A549 (cell line): ENCODE data around the gene TMEM238L. TPM values are rescaled to one million over a fixed set of nuclear protein-coding genes. Genes with fewer than 3 reads are reported as not detected.
A peak's percentile ranks its signal among the peaks of the same experiment; 100 is the strongest.

ENCODE experiments used
- ATAC-seq, 2 experiments: fragments of 200-7000 bp in 1 of 2; fragments of >200 bp in 1 of 2; cut with Nextera tagmentation in 1 of 2; cut with Tn5 transposase in 1 of 2; 3 replicates each; pipeline versions ENCODE4 v1.8.0 to v1.9.1; 2018 to 2020; ENCODE audit warnings: mild to moderate bottlenecking in 1 of 2, moderate library complexity in 1 of 2
- CTCF ChIA-PET: fragments of 300-600 bp; sonication (Branson Sonifier 250); formaldehyde crosslinking; extraction: SDS; loops from one replicate; lab custom pipeline; 2021; ENCODE audit warnings: antibody characterized with exemption, inconsistent platforms; lab: Yijun Ruan, JAX
- POLR2A ChIA-PET: fragments of 350-600 bp; formaldehyde crosslinking; extraction: SDS; loops from one replicate; lab custom pipeline; 2021; ENCODE audit warnings: antibody characterized with exemption, inconsistent platforms; lab: Yijun Ruan, JAX
- DNase-seq, 2 experiments: peaks; one replicate each; pipeline versions ENCODE4 v3.0.0 to v3.0.0-alpha.2; 2011 to 2016; ENCODE audit warnings: low read depth in 1 of 2, low spot score in 1 of 2
- FAIRE-seq: peaks from 2 replicates; lab custom pipeline; 2011; peaks lifted over from hg19 to GRCh38; lab: Jason Lieb, UNC
- H3K27ac ChIP-seq, 2 experiments: fragments of >200 bp; sonication (Bioruptor Twin); formaldehyde crosslinking; 3 replicates each; pipeline ENCODE4 v1.5.1; 2016 to 2017
- H3K4me1 ChIP-seq: fragments of >200 bp; sonication (Bioruptor Twin); formaldehyde crosslinking; 3 replicates; pipeline ENCODE4 v1.6.1; 2016
- H3K4me2 ChIP-seq: fragments of >200 bp; sonication (Bioruptor Twin); formaldehyde crosslinking; 3 replicates; pipeline ENCODE4 v1.6.1; 2016
- H3K4me3 ChIP-seq: fragments of >200 bp; sonication (Bioruptor Twin); formaldehyde crosslinking; 3 replicates; pipeline ENCODE4 v1.5.1; 2016
- H3K9me3 ChIP-seq: fragments of >200 bp; sonication (Bioruptor Twin); formaldehyde crosslinking; 3 replicates; pipeline ENCODE4 v1.6.1; 2016
- CBX2 ChIP-seq: fragments of 200-600 bp; sonication (generic); IDR thresholded peaks from 2 replicates; pipeline ENCODE4 v1.6.1; 2016; ENCODE audit warnings: low read depth, mild to moderate bottlenecking, borderline replicate concordance
- CEBPB ChIP-seq, 2 experiments: fragments of >200 bp in 1 of 2; sonication (Bioruptor Twin) in 1 of 2; formaldehyde crosslinking in 1 of 2; IDR thresholded peaks; 2 replicates each; pipeline ENCODE4 v1.6.1; 2012 to 2016
- CHD2 ChIP-seq: fragments of 150-350 bp; IDR thresholded peaks from 2 replicates; pipeline ENCODE4 v1.6.1; 2014; ENCODE audit warnings: low read length; ENCODE audit not compliant: partially characterized antibody
- EHF ChIP-seq: fragments of 250-450 bp; sonication (Bioruptor Pico); IDR thresholded peaks from 2 replicates; pipeline ENCODE4 v1.5.0; 2020; ENCODE audit warnings: mild to moderate bottlenecking
- FOSB ChIP-seq: fragments of 250-450 bp; sonication (Bioruptor Pico); IDR thresholded peaks from 2 replicates; pipeline ENCODE4 v1.5.0; 2020; ENCODE audit warnings: mild to moderate bottlenecking, moderate library complexity
- HEYL ChIP-seq: fragments of 250-450 bp; sonication (Bioruptor Pico); IDR thresholded peaks from 2 replicates; pipeline ENCODE4 v1.8.0; 2021; ENCODE audit warnings: mild to moderate bottlenecking, moderate library complexity
- HOXB13 ChIP-seq: fragments of 250-450 bp; sonication (Bioruptor Pico); IDR thresholded peaks from 2 replicates; pipeline ENCODE4 v1.5.0; 2020; ENCODE audit warnings: low read depth, mild to moderate bottlenecking, moderate library complexity
- HOXB5 ChIP-seq: fragments of 250-450 bp; sonication (Bioruptor Pico); IDR thresholded peaks from 2 replicates; pipeline ENCODE4 v1.5.0; 2020; ENCODE audit warnings: mild to moderate bottlenecking, moderate library complexity
- JUN ChIP-seq, 2 experiments: fragments of >200 bp; sonication (Bioruptor Twin); formaldehyde crosslinking; IDR thresholded peaks; 2 replicates in 1 of 2; 3 replicates in 1 of 2; pipeline ENCODE4 v1.6.1; 2016 to 2017
- JUNB ChIP-seq: fragments of >200 bp; sonication (Bioruptor Twin); formaldehyde crosslinking; IDR thresholded peaks from 2 replicates; pipeline ENCODE4 v1.6.1; 2016
- KDM1A ChIP-seq: fragments of 200-600 bp; sonication (generic); IDR thresholded peaks from 2 replicates; pipeline ENCODE4 v1.6.1; 2016; ENCODE audit warnings: low read depth, mild to moderate bottlenecking
- KDM5A ChIP-seq: fragments of 200-600 bp; sonication (generic); IDR thresholded peaks from 2 replicates; pipeline ENCODE4 v1.6.1; 2016; ENCODE audit warnings: antibody characterized with exemption, mild to moderate bottlenecking
- MAFK ChIP-seq: fragments of 450-650 bp; IDR thresholded peaks from 2 replicates; pipeline ENCODE4 v1.6.1; 2014; ENCODE audit not compliant: partially characterized antibody
- MAX ChIP-seq: IDR thresholded peaks from 2 replicates; pipeline ENCODE4 v1.6.1; 2012
- MYC ChIP-seq: IDR thresholded peaks from 2 replicates; pipeline ENCODE4 v1.6.1; 2012; ENCODE audit warnings: mild to moderate bottlenecking, inconsistent platforms, low read length, improper control_type of control experiment, borderline replicate concordance
- POLR2A ChIP-seq: IDR thresholded peaks from 2 replicates; pipeline ENCODE4 v1.6.1; 2012; ENCODE audit warnings: mild to moderate bottlenecking, low read length
- RNF2 ChIP-seq: fragments of 200-600 bp; sonication (generic); IDR thresholded peaks from 2 replicates; pipeline ENCODE4 v1.6.1; 2016; ENCODE audit warnings: low read depth, mild to moderate bottlenecking, antibody characterized with exemption, moderate library complexity, borderline replicate concordance
- SREBF2 ChIP-seq: fragments of 450-650 bp; IDR thresholded peaks from 2 replicates; pipeline ENCODE4 v1.6.1; 2014; ENCODE audit warnings: mild to moderate bottlenecking, moderate library complexity
- TFCP2L1 ChIP-seq: fragments of 250-450 bp; sonication (Bioruptor Pico); IDR thresholded peaks from 2 replicates; pipeline ENCODE4 v1.5.0; 2021; ENCODE audit warnings: mild to moderate bottlenecking
- ZFP36 ChIP-seq: fragments of 450-650 bp; IDR thresholded peaks from 2 replicates; pipeline ENCODE4 v1.6.1; 2014; ENCODE audit warnings: borderline replicate concordance; ENCODE audit not compliant: partially characterized antibody
- ZSCAN20 ChIP-seq: fragments of 250-450 bp; sonication (Bioruptor Pico); IDR thresholded peaks from 2 replicates; pipeline ENCODE4 v1.8.0; 2022; ENCODE audit warnings: mild to moderate bottlenecking, moderate library complexity
- WGBS: methylation state at CpG from one replicate; pipeline ENCODE4 v1.1.6; 2017; ENCODE audit errors: missing lambda C conversion rate; 5-methylcytosine and 5-hydroxymethylcytosine counted together
- polyA plus RNA-seq, 4 experiments: library from polyadenylated mRNA; depleted of rRNA in 3 of 4; stranded (reverse); fragments of >200 nt; fragmentation: RNase III in 1 of 4; extraction: RNeasy Plus Mini Kit Qiagen cat#74134 plus additional on column Dnase treatment in 1 of 4; gene quantifications; 2 replicates in 3 of 4; 3 replicates in 1 of 4; pipeline ENCODE4 v1.2.3, GENCODE V29; 2011 to 2017
- TF ChIP-seq, protein P1 (sequence below): fragments of >200 bp; sonication (Bioruptor Twin); formaldehyde crosslinking; IDR thresholded peaks from 2 replicates; pipeline ENCODE4 v1.6.1; 2016
- TF ChIP-seq, protein P2 (sequence below): fragments of 250-450 bp; sonication (Bioruptor Pico); IDR thresholded peaks from 2 replicates; pipeline ENCODE4 v1.5.0; 2020; ENCODE audit warnings: low read depth, mild to moderate bottlenecking, moderate library complexity

TMEM238L gene
- polyA plus RNA-seq, 2 of the 4 experiments (the other 2 are of a cell fraction) = not detected

- WGBS = 57% methylated on average over 1 of the region's 1 CpG
- ATAC-seq (no peak), DNase-seq (no peak), FAIRE-seq (no peak)
- Histone ChIP-seq H3K27ac (no peak overlapping the region), H3K9me3 (no peaks in the 10 kb centered on the region), H3K4me3 (no peak overlapping the region), H3K4me2 (no peak overlapping the region), H3K4me1 (no peaks in the 10 kb centered on the region)
- no peak for TF ChIP-seq FOSB (CRISPR knock-in tag)
- no peak for TF ChIP-seq CEBPB (IDR thresholded peaks at IDR 0.05)
- no peak for TF ChIP-seq SREBF2
- no peak for TF ChIP-seq TFCP2L1
- TF ChIP-seq ZSCAN20 = no peak
- TF ChIP-seq, protein P1, sequence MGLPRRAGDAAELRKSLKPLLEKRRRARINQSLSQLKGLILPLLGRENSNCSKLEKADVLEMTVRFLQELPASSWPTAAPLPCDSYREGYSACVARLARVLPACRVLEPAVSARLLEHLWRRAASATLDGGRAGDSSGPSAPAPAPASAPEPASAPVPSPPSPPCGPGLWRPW = no peak
- no peak for TF ChIP-seq HEYL (CRISPR knock-in tag)
- TF ChIP-seq HOXB5 = no peak
- TF ChIP-seq ZFP36 = no peak
- no peak for TF ChIP-seq MAX
- TF ChIP-seq, protein P2, sequence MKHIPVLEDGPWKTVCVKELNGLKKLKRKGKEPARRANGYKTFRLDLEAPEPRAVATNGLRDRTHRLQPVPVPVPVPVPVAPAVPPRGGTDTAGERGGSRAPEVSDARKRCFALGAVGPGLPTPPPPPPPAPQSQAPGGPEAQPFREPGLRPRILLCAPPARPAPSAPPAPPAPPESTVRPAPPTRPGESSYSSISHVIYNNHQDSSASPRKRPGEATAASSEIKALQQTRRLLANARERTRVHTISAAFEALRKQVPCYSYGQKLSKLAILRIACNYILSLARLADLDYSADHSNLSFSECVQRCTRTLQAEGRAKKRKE (CRISPR knock-in tag) = no peak
- TF ChIP-seq KDM1A = no peak
- no peak for TF ChIP-seq CHD2
- TF ChIP-seq KDM5A = no peak
- TF ChIP-seq JUNB = no peak
- ChIA-PET CTCF (interaction anchor here (0.7 kb wide), 2 partner anchors 15 to 35 kb away, joined by 3 read pairs; no protein-coding TSS in a partner anchor), POLR2A (no interaction called here)
These were observed 47.7 kb downstream of the TMEM238L start for GRCh38 chr17:10756185-10756584.

DNA sequence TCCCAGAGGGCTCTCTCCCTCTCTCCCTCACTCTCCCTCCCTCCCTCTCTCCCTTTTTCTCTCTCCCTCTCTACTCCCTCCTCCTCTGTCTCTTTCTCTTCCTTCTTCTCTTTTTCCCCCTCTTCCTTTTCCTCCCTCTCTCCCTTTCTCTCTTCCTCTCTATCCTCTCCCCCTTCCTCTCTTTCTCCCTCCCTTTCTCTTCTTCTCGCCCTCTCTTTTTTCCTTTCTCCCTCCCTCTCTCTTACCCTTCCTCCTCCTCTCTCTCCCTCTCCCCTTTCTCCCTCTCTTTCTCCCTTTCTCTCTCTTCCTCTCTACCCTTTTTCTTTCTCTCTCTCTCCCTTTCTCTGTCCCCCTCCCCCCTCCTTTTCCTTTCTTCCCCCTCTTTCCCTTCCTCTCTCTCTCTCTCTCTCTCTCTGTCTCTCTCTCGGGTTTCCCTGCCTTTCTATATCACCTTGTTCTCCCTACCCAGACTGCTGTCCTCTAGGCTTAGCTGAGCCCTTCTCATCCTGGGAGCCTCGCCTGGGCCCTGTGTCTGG, 48.2 kb downstream of the TMEM238L start:
- TF ChIP-seq POLR2A (no peak), MAFK (no peak), RNF2 (no peak), CHD2 (no peak), FOSB (CRISPR knock-in tag) (no peak), HOXB13 (CRISPR knock-in tag) (no peak)
- Histone ChIP-seq H3K4me3 (no peak overlapping the region), H3K4me1 (no peaks in the 10 kb centered on the region), H3K4me2 (no peak overlapping the region), H3K27ac (peak overlapping the region in 1 of 2 experiments; percentile 26; a peak in 1 of 6 replicates), H3K9me3 (no peaks in the 10 kb centered on the region)
- WGBS = 42% methylated on average over 3 of the region's 3 CpGs
- ChIA-PET POLR2A (no interaction called here), CTCF (interaction anchor here (0.7 to 3.2 kb wide), 4 partner anchors 14 to 89 kb away, joined by 3 to 24 read pairs (median 3); no protein-coding TSS in a partner anchor)
- DNase-seq (no peak), FAIRE-seq (no peak), ATAC-seq (no peak; a peak in 1 of 6 replicates)

- ChIA-PET POLR2A (no interaction called here), CTCF (interaction anchor here (0.7 to 3.2 kb wide), 7 partner anchors 12 to 122 kb away, joined by 3 to 24 read pairs (median 3); no protein-coding TSS in a partner anchor)
- H3K27ac ChIP-seq = peak overlapping the region in 1 of 2 experiments; percentile 26; a peak in 1 of 6 replicates
- no peak for FAIRE-seq
- 75% methylated on average over 14 of the region's 14 CpGs for WGBS
- no peak overlapping the region for H3K4me2 ChIP-seq
- TF ChIP-seq JUN (IDR thresholded peaks at IDR 0.05) = no peak
- TF ChIP-seq HOXB5 = no peak
- TF ChIP-seq MAFK = no peak
- no peak for TF ChIP-seq CHD2
- TF ChIP-seq EHF (CRISPR knock-in tag) = no peak
- no peak for TF ChIP-seq KDM1A
- no peak for TF ChIP-seq ZSCAN20
- no peak for TF ChIP-seq MYC
- TF ChIP-seq CBX2 = no peak
- H3K4me3 ChIP-seq = no peak overlapping the region
- no peaks in the 10 kb centered on the region for H3K4me1 ChIP-seq
- no peaks in the 10 kb centered on the region for H3K9me3 ChIP-seq
- DNase-seq = no peak
- ATAC-seq = peak; percentile 30 to 42; a peak in 3 of 6 replicates
These were observed 48.9 kb downstream of the TMEM238L start for GRCh38 chr17:10754861-10755591.
